B cell (primary cell): Measurements from ENCODE around the gene CCDC107. TPM values are rescaled to one million over a fixed set of nuclear protein-coding genes. Genes with fewer than 3 reads are reported as not detected.

Experiments
- ATAC-seq: fragments of 200-7000 bp; cut with Tn5 transposase; one replicate; pipeline ENCODE4 v1.10.0; 2021; ENCODE audit warnings: low read depth, mild to moderate bottlenecking, moderate number of reproducible peaks, moderate library complexity
- CTCF ChIA-PET: fragments of 350-600 bp; sonication (Branson Sonifier 250); formaldehyde crosslinking; loops from one replicate; lab custom pipeline; 2021; ENCODE audit warnings: antibody characterized with exemption, inconsistent platforms; lab: Charles Lee
- POLR2A ChIA-PET: fragments of 350-600 bp; sonication (Branson Sonifier 250); formaldehyde crosslinking; loops from one replicate; lab custom pipeline; 2021; ENCODE audit warnings: antibody characterized with exemption; lab: Charles Lee
- DNase-seq: peaks from one replicate; pipeline ENCODE4 v3.0.0; 2013
- H2AFZ ChIP-seq: 2 replicates; pipeline ENCODE4 v1.6.1; 2012; ENCODE audit warnings: mild to moderate bottlenecking, low read depth, low read length; ENCODE audit not compliant: insufficient read depth, poor library complexity, severe bottlenecking
- H3K27ac ChIP-seq, 2 donors: 1 replicate in 1 of 2; 2 replicates in 1 of 2; pipeline ENCODE4 v1.5.1; 2012 to 2013; ENCODE audit warnings: low read length in 2 of 2, mild to moderate bottlenecking in 2 of 2, moderate library complexity in 1 of 2
- H3K27me3 ChIP-seq, 4 experiments: fragments of 200-600 bp in 1 of 4; sonication (generic) in 1 of 4; replicated peaks in 1 of 4; 1 replicate in 2 of 4; 2 replicates in 2 of 4; pipeline versions ENCODE4 v1.6.1 to v1.7.0; 2013 to 2016; ENCODE audit warnings: low read length in 3 of 4, mild to moderate bottlenecking in 2 of 4, mixed read lengths in 1 of 4, moderate library complexity in 1 of 4; ENCODE audit not compliant: insufficient read depth in 4 of 4, control insufficient read depth in 3 of 4; ENCODE audit errors: control extremely low read depth in 1 of 4
- H3K36me3 ChIP-seq, 2 experiments: replicated peaks in 1 of 2; 1 replicate in 1 of 2; 2 replicates in 1 of 2; pipeline versions ENCODE4 v1.6.1 to v1.7.1; 2013; ENCODE audit warnings: low read length in 1 of 2; ENCODE audit not compliant: insufficient read depth in 2 of 2, control insufficient read depth in 1 of 2; ENCODE audit errors: control extremely low read depth in 1 of 2, extremely low read depth in 1 of 2
- H3K4me1 ChIP-seq, 2 donors: fragments of 200-600 bp in 1 of 2; sonication (generic) in 1 of 2; 1 replicate in 1 of 2; 2 replicates in 1 of 2; pipeline versions ENCODE4 v1.5.1 to v1.6.1; 2013 to 2017; ENCODE audit warnings: low read length in 2 of 2; ENCODE audit not compliant: control insufficient read depth in 2 of 2, insufficient read depth in 2 of 2
- H3K4me2 ChIP-seq: replicated peaks from 2 replicates; pipeline ENCODE3; 2012; ENCODE audit warnings: mild to moderate bottlenecking, low read depth, low read length; ENCODE audit not compliant: poor library complexity, severe bottlenecking
- H3K4me3 ChIP-seq, 5 experiments: fragments of 200-600 bp in 1 of 5; sonication (generic) in 1 of 5; 1 replicate in 3 of 5; 2 replicates in 2 of 5; pipeline versions ENCODE4 v1.5.1 to v1.7.0; 2011 to 2016; ENCODE audit warnings: low read length in 4 of 5, mild to moderate bottlenecking in 4 of 5, low read depth in 2 of 5, control low read depth in 1 of 5, moderate library complexity in 1 of 5; ENCODE audit not compliant: insufficient read depth in 1 of 5; ENCODE audit errors: control extremely low read depth in 1 of 5, extremely low read depth in 1 of 5
- H3K79me2 ChIP-seq: fragments of 200-600 bp; sonication (generic); one replicate; pipeline ENCODE4 v1.6.0; 2016; ENCODE audit warnings: low read length; ENCODE audit not compliant: control insufficient read depth, insufficient read depth
- H3K9ac ChIP-seq: fragments of 200-600 bp; sonication (generic); 2 replicates; pipeline ENCODE4 v1.6.1; 2017; ENCODE audit warnings: mild to moderate bottlenecking, low read length, moderate library complexity
- H3K9me3 ChIP-seq, 3 donors: one replicate each; pipeline versions ENCODE4 v1.6.1 to v1.7.1; 2013; ENCODE audit warnings: low read length in 2 of 3; ENCODE audit not compliant: control insufficient read depth in 2 of 3, insufficient read depth in 1 of 3; ENCODE audit errors: control extremely low read depth in 1 of 3
- H4K20me1 ChIP-seq: 2 replicates; pipeline ENCODE4 v1.6.0; 2012; ENCODE audit warnings: mild to moderate bottlenecking, low read length; ENCODE audit not compliant: insufficient read depth, control insufficient read depth, poor library complexity, severe bottlenecking
- H3K27ac Mint-ChIP-seq: one replicate; pipeline ENCODE4 v1.8.0; 2021; ENCODE audit warnings: mixed read lengths
- H3K27me3 Mint-ChIP-seq: one replicate; pipeline ENCODE4 v1.8.0; 2021; ENCODE audit warnings: mixed read lengths
- H3K4me1 Mint-ChIP-seq: one replicate; pipeline ENCODE4 v1.8.0; 2021; ENCODE audit warnings: mixed read lengths
- H3K4me3 Mint-ChIP-seq: one replicate; pipeline ENCODE4 v1.8.0; 2021; ENCODE audit warnings: mixed read lengths
- H3K9me3 Mint-ChIP-seq: one replicate; pipeline ENCODE4 v1.8.0; 2022; ENCODE audit warnings: mixed read lengths; ENCODE audit not compliant: insufficient read depth
- EZH2 ChIP-seq: IDR thresholded peaks from 2 replicates; pipeline ENCODE4 v1.6.1; 2012; ENCODE audit warnings: borderline replicate concordance, low read depth, mild to moderate bottlenecking, moderate library complexity, low read length; ENCODE audit not compliant: insufficient read depth, poor library complexity, severe bottlenecking
- WGBS: methylation state at CpG from one replicate; pipeline ENCODE4 v1.1.5; 2013; ENCODE audit warnings: missing lambda C conversion rate; ENCODE audit not compliant: insufficient coverage; 5-methylcytosine and 5-hydroxymethylcytosine counted together
- intact Hi-C: fragments of 100-400 bp; cut with micrococcal nuclease; formaldehyde crosslinking; loops from one replicate; pipeline ENCODE4 v1.10.0; 2022
- polyA plus RNA-seq: library from polyadenylated mRNA; depleted of rRNA; stranded (reverse); fragments of >200 nt; gene quantifications from 2 replicates; pipeline ENCODE4 v1.2.3, GENCODE V29; 2012
- total RNA-seq, 2 donors: library from RNA; stranded (reverse); fragments of 120-200 nt in 1 of 2; gene quantifications; 1 replicate in 1 of 2; 2 replicates in 1 of 2; pipeline versions ENCODE4 v1.2.3 to v1.2.4, GENCODE V29; 2013 to 2022
- TF ChIP-seq, protein P1 (sequence below): fragments of 200-600 bp; IDR thresholded peaks from one replicate; pipeline ENCODE4 v1.8.0; 2022; ENCODE audit warnings: antibody characterized with exemption, mild to moderate bottlenecking

Gene CCDC107
- total and polyA plus RNA-seq, 2 donors (not counting 1 experiment from before 2014, with no cell fraction given): 22.5 to 33.8 TPM

DNA sequence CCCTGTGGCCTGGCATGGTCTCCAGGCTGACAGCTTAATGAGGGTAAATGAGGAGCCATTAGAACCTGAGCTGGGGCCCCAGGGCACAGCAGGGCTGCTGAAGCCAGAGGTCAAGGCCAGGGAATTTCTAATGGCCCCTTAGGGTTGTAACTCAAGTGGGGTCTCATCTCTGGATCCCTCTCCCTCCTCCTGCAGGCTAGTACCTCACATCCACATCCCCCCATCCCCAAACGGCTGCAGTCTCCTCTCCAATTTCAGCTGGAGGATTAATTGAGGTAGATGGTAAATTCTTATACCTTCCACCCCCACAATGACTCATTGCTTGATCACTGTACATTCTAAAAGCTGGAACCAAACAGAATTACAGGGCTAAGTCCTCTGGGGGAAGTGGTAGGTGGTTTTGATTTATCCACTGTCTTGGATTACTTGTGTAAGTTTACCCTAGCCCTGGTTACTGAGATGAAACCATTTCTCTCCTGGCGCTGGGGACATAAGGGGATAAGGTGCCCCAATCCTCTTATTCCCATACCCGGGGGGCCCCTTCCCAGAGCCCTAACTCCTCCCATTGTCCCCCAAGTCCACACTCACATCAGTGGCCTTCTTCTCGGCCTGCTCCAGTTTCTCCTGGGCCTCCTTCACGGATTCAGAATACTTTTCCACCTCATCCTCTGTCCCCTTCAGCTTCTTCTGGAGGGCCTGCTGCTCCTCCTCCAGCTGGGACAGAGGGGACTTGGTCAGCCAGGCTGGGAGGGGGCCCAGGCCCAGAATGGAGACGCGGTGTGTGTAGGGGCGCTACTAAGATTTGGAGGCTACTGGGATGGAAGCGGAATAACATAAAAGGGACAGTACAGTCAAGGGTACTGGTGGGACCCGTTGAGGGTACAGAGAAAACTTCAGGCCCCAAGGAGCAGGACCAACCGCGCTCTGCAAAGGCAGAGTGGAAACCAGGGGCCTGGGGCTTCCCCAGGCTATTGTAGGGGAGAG is 30.8 kb downstream of the CCDC107 start:
- peak overlapping the region; percentile 72 for H3K27ac Mint-ChIP-seq
- H4K20me1 ChIP-seq: no peaks in the 10 kb centered on the region
- peak overlapping the region; percentile 72 for H3K4me3 Mint-ChIP-seq
- peaks cover 3 to 17% of the 10 kb centered on the region in 2 donors for H3K4me1 ChIP-seq
- no peaks in the 10 kb centered on the region for H3K36me3 ChIP-seq
- H3K27me3 ChIP-seq: no peaks in the 10 kb centered on the region
- no peak overlapping the region for H3K27ac ChIP-seq
- intact Hi-C loops: no loop called here
- no peak overlapping the region for H3K9ac ChIP-seq
- no peaks in the 10 kb centered on the region for H3K9me3 Mint-ChIP-seq
- H2AFZ ChIP-seq: no peak overlapping the region
- H3K4me3 ChIP-seq: no peak overlapping the region
- WGBS: 85% methylated on average over 9 of the region's 12 CpGs
- H3K9me3 ChIP-seq: no peaks in the 10 kb centered on the region
- no peak for ATAC-seq
- CTCF ChIA-PET: interaction anchor here (0.6 to 7.6 kb wide), 9 partner anchors 6 to 48 kb away, joined by 3 to 82 read pairs (median 3); partner anchors contain the start of genes CREB3 and TLN1
- H3K4me1 Mint-ChIP-seq: peaks cover 11% of the 10 kb centered on the region
- no peaks in the 10 kb centered on the region for H3K79me2 ChIP-seq
- POLR2A ChIA-PET: interaction anchor here (1.4 kb wide), 1 partner anchor 16 kb away, joined by 3 read pairs; the partner anchor contains the start of gene CA9
- peak overlapping the region; percentile 15 for H3K4me2 ChIP-seq
- no peak for DNase-seq
- no peaks in the 10 kb centered on the region for H3K27me3 Mint-ChIP-seq
- TF ChIP-seq, protein P1, sequence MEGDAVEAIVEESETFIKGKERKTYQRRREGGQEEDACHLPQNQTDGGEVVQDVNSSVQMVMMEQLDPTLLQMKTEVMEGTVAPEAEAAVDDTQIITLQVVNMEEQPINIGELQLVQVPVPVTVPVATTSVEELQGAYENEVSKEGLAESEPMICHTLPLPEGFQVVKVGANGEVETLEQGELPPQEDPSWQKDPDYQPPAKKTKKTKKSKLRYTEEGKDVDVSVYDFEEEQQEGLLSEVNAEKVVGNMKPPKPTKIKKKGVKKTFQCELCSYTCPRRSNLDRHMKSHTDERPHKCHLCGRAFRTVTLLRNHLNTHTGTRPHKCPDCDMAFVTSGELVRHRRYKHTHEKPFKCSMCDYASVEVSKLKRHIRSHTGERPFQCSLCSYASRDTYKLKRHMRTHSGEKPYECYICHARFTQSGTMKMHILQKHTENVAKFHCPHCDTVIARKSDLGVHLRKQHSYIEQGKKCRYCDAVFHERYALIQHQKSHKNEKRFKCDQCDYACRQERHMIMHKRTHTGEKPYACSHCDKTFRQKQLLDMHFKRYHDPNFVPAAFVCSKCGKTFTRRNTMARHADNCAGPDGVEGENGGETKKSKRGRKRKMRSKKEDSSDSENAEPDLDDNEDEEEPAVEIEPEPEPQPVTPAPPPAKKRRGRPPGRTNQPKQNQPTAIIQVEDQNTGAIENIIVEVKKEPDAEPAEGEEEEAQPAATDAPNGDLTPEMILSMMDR: no peak
- TF ChIP-seq EZH2: no peak
